Skin of body (tissue), 2 donors: Measurements from ENCODE around the gene B4GALNT4. TPM values are rescaled to one million over a fixed set of nuclear protein-coding genes. Genes with fewer than 3 reads are reported as not detected.
"Not testable (repeated sequence)": the region's sequence is repeated elsewhere in the genome, so short reads cannot be mapped to it uniquely, and the experiment has no call there.

Experiments
- DNase-seq: peaks from one replicate; lab custom pipeline; 2025; lab: John Stamatoyannopoulos, UW
- total RNA-seq: library from RNA; depleted of rRNA; stranded (reverse); fragments of >200 nt; gene quantifications from one replicate; pipeline ENCODE4 v1.2.3, GENCODE V29; 2014

The B4GALNT4 gene
- total RNA-seq, 1 donor from 2014 or later, result 10.8 TPM

GRCh38 chr11:418343-419247 is 49.3 kb downstream of the B4GALNT4 start:
- no peak for DNase-seq

- no peak for DNase-seq
Measured at GRCh38 chr11:419248-420005, 50.1 kb downstream of the B4GALNT4 start.

- no peak for DNase-seq
Measured at GRCh38 chr11:420054-420910, 51.0 kb downstream of the B4GALNT4 start.

GRCh38 chr11:420911-421321 is 51.6 kb downstream of the B4GALNT4 start:
- DNase-seq, result no peak

- DNase-seq, result no peak
Measured at GRCh38 chr11:422249-422656, 53.0 kb downstream of the B4GALNT4 start.

GRCh38 chr11:424232-424631 is 54.9 kb downstream of the B4GALNT4 start:
- no peak for DNase-seq

GRCh38 chr11:424766-425165 is 55.5 kb downstream of the B4GALNT4 start:
- not testable (repeated sequence) for DNase-seq

GRCh38 chr11:425301-425700 is 56.0 kb downstream of the B4GALNT4 start:
- DNase-seq, result no peak

- DNase-seq, result no peak
Measured at GRCh38 chr11:426851-427250, 57.6 kb downstream of the B4GALNT4 start.

GRCh38 chr11:428295-428694 is 59.0 kb downstream of the B4GALNT4 start:
- DNase-seq, result no peak

GRCh38 chr11:429391-429790 is 60.1 kb downstream of the B4GALNT4 start:
- DNase-seq, result no peak

GRCh38 chr11:429931-430456 is 60.7 kb downstream of the B4GALNT4 start:
- DNase-seq, result no peak

Other genes starting within 250 kb of the B4GALNT4 start
- gene SCGB1C1, start 176.4 kb upstream of the B4GALNT4 start, total RNA-seq, result not detected
- 17.8 TPM for gene BET1L, start 162.1 kb upstream of the B4GALNT4 start, total RNA-seq
- 88.8 TPM for gene RIC8A, start 161.8 kb upstream of the B4GALNT4 start, total RNA-seq
- gene SIRT3, start 133.2 kb upstream of the B4GALNT4 start, total RNA-seq, result 8.0 TPM
- 95.7 TPM for gene PSMD13, start 132.5 kb upstream of the B4GALNT4 start, total RNA-seq
- 0.10 TPM for gene NLRP6, start 91.1 kb upstream of the B4GALNT4 start, total RNA-seq
- gene PGGHG, start 80.4 kb upstream of the B4GALNT4 start, total RNA-seq, result 9.0 TPM
- gene IFITM5, start 70.0 kb upstream of the B4GALNT4 start, total RNA-seq, result not detected
- 20.4 TPM for gene IFITM2, start 61.7 kb upstream of the B4GALNT4 start, total RNA-seq
- 17.0 TPM for gene IFITM1, start 55.5 kb upstream of the B4GALNT4 start, total RNA-seq
- gene IFITM3, start 48.6 kb upstream of the B4GALNT4 start, total RNA-seq, result 40.1 TPM
- 71.2 TPM for gene PKP3, start 24.7 kb downstream of the B4GALNT4 start, total RNA-seq
- gene SIGIRR, start 45.5 kb downstream of the B4GALNT4 start, total RNA-seq, result 9.5 TPM
- gene ANO9, start 72.5 kb downstream of the B4GALNT4 start, total RNA-seq, result 7.3 TPM
- gene PTDSS2, start 80.8 kb downstream of the B4GALNT4 start, total RNA-seq, result 14.1 TPM
- 83.8 TPM for gene RNH1, start 137.7 kb downstream of the B4GALNT4 start, total RNA-seq
- gene HRAS, start 166.1 kb downstream of the B4GALNT4 start, total RNA-seq, result 27.9 TPM
- gene LRRC56, start 168.0 kb downstream of the B4GALNT4 start, total RNA-seq, result 0.69 TPM
- gene LMNTD2, start 191.2 kb downstream of the B4GALNT4 start, total RNA-seq, result 0.69 TPM
- 7.7 TPM for gene RASSF7, start 191.5 kb downstream of the B4GALNT4 start, total RNA-seq
- gene PHRF1, start 207.0 kb downstream of the B4GALNT4 start, total RNA-seq, result 18.8 TPM
- gene IRF7, start 246.5 kb downstream of the B4GALNT4 start, total RNA-seq, result 6.6 TPM